Esophagus muscularis mucosa (tissue), 4 donors: Measurements from ENCODE around the gene NUP88.

ENCODE experiments used
- EP300 ChIP-seq: sonication (generic); formaldehyde crosslinking; IDR thresholded peaks from one replicate; pipeline ENCODE4 v1.6.1; 2017; ENCODE audit warnings: antibody characterized with exemption
- POLR2AphosphoS5 ChIP-seq, 2 donors: sonication (generic); formaldehyde crosslinking; IDR thresholded peaks; one replicate each; pipeline ENCODE4 v1.6.1; 2017; ENCODE audit warnings: antibody characterized with exemption in 2 of 2
- TF ChIP-seq, protein P1 (sequence below), 3 experiments: fragments of 200-600 bp in 2 of 3; fragments of 450-650 bp in 1 of 3; sonication (generic) in 2 of 3; IDR thresholded peaks; one replicate each; pipeline ENCODE4 v1.5.1; 2017 to 2019; ENCODE audit warnings: antibody characterized with exemption in 3 of 3, mild to moderate bottlenecking in 2 of 3, moderate library complexity in 1 of 3

DNA sequence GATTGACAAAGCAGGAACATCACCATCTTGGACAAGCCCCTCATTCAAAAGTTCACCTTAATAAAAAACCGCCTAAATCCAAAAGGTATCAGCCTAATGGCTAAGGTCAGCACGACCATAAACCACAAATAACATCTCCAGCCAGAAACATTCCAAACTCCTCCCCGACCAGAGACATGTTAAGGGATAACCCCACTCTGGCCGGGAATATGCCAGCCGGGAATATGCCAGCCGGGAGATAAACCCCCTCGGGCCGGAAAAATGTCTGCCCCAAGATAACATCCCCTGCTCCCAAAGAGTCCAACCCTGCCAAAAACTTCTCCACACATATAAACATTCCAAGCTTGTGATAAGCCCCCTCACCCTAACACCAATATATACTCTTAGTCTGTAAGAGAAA, 48.0 kb upstream of the NUP88 start:
- TF ChIP-seq, protein P1, sequence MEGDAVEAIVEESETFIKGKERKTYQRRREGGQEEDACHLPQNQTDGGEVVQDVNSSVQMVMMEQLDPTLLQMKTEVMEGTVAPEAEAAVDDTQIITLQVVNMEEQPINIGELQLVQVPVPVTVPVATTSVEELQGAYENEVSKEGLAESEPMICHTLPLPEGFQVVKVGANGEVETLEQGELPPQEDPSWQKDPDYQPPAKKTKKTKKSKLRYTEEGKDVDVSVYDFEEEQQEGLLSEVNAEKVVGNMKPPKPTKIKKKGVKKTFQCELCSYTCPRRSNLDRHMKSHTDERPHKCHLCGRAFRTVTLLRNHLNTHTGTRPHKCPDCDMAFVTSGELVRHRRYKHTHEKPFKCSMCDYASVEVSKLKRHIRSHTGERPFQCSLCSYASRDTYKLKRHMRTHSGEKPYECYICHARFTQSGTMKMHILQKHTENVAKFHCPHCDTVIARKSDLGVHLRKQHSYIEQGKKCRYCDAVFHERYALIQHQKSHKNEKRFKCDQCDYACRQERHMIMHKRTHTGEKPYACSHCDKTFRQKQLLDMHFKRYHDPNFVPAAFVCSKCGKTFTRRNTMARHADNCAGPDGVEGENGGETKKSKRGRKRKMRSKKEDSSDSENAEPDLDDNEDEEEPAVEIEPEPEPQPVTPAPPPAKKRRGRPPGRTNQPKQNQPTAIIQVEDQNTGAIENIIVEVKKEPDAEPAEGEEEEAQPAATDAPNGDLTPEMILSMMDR (IDR thresholded peaks at IDR 0.05): no peak
- TF ChIP-seq POLR2AphosphoS5 (IDR thresholded peaks at IDR 0.05): no peak
- no peak for TF ChIP-seq EP300
